GM12864 (cell line): Measurements from ENCODE around the gene FAM184B.

Experiments used
- DNase-seq: peaks from one replicate; pipeline ENCODE4 v3.0.0-alpha.2; 2011; ENCODE audit warnings: low read depth
- H3K4me3 ChIP-seq: 2 replicates; pipeline ENCODE4 v1.5.1; 2011; ENCODE audit warnings: mild to moderate bottlenecking, low read depth, low read length, control low read depth
- TF ChIP-seq, protein P1 (sequence below): IDR thresholded peaks from 2 replicates; pipeline ENCODE4 v1.5.1; 2011; ENCODE audit warnings: low read depth, mild to moderate bottlenecking, moderate library complexity, low read length, control low read depth, inconsistent platforms; ENCODE audit errors: missing control alignments

The FAM184B gene

GRCh38 chr4:17763931-17764330 is 17.5 kb downstream of the FAM184B start:
- DNase-seq = no peak
- H3K4me3 ChIP-seq = no peak overlapping the region
- TF ChIP-seq, protein P1, sequence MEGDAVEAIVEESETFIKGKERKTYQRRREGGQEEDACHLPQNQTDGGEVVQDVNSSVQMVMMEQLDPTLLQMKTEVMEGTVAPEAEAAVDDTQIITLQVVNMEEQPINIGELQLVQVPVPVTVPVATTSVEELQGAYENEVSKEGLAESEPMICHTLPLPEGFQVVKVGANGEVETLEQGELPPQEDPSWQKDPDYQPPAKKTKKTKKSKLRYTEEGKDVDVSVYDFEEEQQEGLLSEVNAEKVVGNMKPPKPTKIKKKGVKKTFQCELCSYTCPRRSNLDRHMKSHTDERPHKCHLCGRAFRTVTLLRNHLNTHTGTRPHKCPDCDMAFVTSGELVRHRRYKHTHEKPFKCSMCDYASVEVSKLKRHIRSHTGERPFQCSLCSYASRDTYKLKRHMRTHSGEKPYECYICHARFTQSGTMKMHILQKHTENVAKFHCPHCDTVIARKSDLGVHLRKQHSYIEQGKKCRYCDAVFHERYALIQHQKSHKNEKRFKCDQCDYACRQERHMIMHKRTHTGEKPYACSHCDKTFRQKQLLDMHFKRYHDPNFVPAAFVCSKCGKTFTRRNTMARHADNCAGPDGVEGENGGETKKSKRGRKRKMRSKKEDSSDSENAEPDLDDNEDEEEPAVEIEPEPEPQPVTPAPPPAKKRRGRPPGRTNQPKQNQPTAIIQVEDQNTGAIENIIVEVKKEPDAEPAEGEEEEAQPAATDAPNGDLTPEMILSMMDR = no peak

DNA sequence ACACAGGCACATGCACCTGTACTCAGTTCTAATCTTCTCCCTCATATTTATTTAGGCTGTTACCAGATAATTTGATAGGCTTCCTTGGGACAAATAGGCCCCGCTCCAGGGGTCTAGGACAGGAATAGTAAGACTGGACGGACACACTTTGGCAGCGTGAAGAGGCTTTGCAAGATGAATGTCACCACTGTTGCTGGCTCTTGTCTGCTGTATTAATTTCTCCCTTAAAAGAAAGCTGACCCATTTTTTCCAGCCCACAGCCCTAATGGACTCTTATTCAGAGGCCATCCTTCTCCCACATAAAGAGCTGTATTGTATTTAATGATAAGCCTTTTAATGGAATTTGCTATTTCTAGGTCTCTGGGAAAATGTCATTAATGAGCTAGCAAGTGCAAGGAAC is 18.0 kb downstream of the FAM184B start:
- TF ChIP-seq, protein P1 = no peak
- no peak for DNase-seq
- no peak overlapping the region for H3K4me3 ChIP-seq

DNA sequence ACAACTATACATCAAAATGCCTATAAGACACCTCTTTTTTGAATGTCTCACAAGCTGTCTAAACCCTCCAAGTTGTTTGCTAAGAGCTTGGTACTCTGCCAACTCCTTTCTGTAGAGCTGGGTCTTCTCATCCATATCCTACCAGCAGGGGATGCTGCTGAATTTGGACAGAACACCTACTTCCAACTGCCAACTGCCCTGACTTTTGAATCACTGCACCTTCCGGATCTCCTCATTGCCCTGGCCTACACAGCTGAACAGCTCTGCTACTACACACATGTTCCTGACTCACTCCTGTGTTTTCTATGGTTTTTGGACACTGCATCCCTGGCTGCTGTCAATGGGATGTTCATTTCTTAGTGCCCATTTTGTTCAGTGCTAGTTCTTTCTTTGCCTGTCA is 18.7 kb downstream of the FAM184B start:
- no peak overlapping the region for H3K4me3 ChIP-seq
- DNase-seq = no peak
- TF ChIP-seq, protein P1 = peak; percentile 47

- DNase-seq = no peak
- no peak overlapping the region for H3K4me3 ChIP-seq
- TF ChIP-seq, protein P1 = no peak
Measured at GRCh38 chr4:17761062-17761461, 20.4 kb downstream of the FAM184B start.

GRCh38 chr4:17760626-17761025 is 20.8 kb downstream of the FAM184B start:
- DNase-seq = no peak
- no peak overlapping the region for H3K4me3 ChIP-seq
- TF ChIP-seq, protein P1 = no peak

DNA sequence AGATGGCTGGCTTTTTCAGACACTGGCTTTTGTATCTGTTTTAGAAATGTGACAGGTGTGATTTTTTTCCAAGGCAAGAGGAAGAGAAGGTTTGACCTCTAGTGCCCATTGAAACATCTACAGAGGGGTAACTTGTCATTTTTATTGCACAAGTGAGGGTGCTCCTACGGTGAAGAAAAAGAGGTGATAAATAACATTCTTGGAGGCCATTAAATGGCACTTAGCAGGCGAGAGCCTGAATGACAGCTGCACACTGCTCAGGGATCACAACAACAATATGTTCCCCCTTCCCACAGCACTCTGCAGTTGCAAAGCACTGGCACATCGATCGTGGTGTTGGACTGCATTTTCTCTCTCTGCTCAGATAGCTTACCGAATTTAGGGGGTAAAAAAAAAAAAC is 22.9 kb downstream of the FAM184B start:
- TF ChIP-seq, protein P1 = no peak
- H3K4me3 ChIP-seq = no peak overlapping the region
- no peak for DNase-seq

- H3K4me3 ChIP-seq = no peak overlapping the region
- DNase-seq = no peak
- TF ChIP-seq, protein P1 = no peak
Measured at GRCh38 chr4:17757621-17758020, 23.8 kb downstream of the FAM184B start.
